HepG2 (cell line): Measurements from ENCODE around the gene CCDC116. TPM values are rescaled to one million over a fixed set of nuclear protein-coding genes. Genes with fewer than 3 reads are reported as not detected.
A peak's percentile ranks its signal among the peaks of the same experiment; 100 is the strongest.

Source experiments
- ATAC-seq: fragments of 200-7000 bp; cut with Tn5 transposase; 3 replicates; pipeline ENCODE4 v1.9.1; 2020; ENCODE audit warnings: mild to moderate bottlenecking, moderate library complexity
- BruUV-seq: library from RNA; stranded (reverse); fragments of 400-500 nt; replicated peaks from 2 replicates; lab custom pipeline; 2021; lab: Mats Ljungman, UMichigan
- CTCF ChIA-PET: fragments of 300-600 bp; formaldehyde crosslinking; extraction: SDS; loops from one replicate; lab custom pipeline; 2021; ENCODE audit warnings: low total read pairs, inconsistent platforms, low intra/inter-chr PET ratio; lab: Yijun Ruan, JAX
- POLR2A ChIA-PET: fragments of 350-600 bp; sonication (Branson Sonifier 250); formaldehyde crosslinking; loops from one replicate; lab custom pipeline; 2020; ENCODE audit warnings: antibody characterized with exemption, inconsistent platforms; lab: Yijun Ruan, JAX
- DNase-seq: peaks from one replicate; pipeline ENCODE4 v3.0.0-alpha.2; 2015; ENCODE audit warnings: low spot score
- FAIRE-seq: peaks from 3 replicates; lab custom pipeline; 2011; peaks lifted over from hg19 to GRCh38; lab: Jason Lieb, UNC
- H2AFZ ChIP-seq: one replicate; pipeline ENCODE4 v1.6.1; 2011; ENCODE audit warnings: low read length, inconsistent platforms
- H3K27ac ChIP-seq: fragments of 300-600 bp; 3 replicates; pipeline ENCODE4 v1.8.0; 2011; ENCODE audit warnings: mixed run types, mild to moderate bottlenecking, mixed read lengths, low read length, inconsistent platforms; ENCODE audit not compliant: insufficient read depth; ENCODE audit errors: extremely low read length
- H3K27me3 ChIP-seq, 2 experiments: fragments of 200-600 bp in 1 of 2; 2 replicates in 1 of 2; 3 replicates in 1 of 2; pipeline versions ENCODE4 v1.6.0 to v1.8.0; 2011; ENCODE audit warnings: low read length in 2 of 2, mild to moderate bottlenecking in 2 of 2, moderate library complexity in 2 of 2, inconsistent platforms in 1 of 2; ENCODE audit not compliant: insufficient read depth in 2 of 2, control insufficient read depth in 1 of 2
- H3K36me3 ChIP-seq, 2 experiments: fragments of 200-600 bp in 1 of 2; replicated peaks in 1 of 2; 2 replicates in 1 of 2; 3 replicates in 1 of 2; pipeline versions ENCODE4 v1.5.1 to v1.8.0; 2011; ENCODE audit warnings: low read length in 2 of 2, inconsistent platforms in 1 of 2; ENCODE audit not compliant: insufficient read depth in 2 of 2, control insufficient read depth in 1 of 2
- H3K4me1 ChIP-seq: 2 replicates; pipeline ENCODE4 v1.5.1; 2012; ENCODE audit warnings: low read length, inconsistent platforms; ENCODE audit not compliant: insufficient read depth
- H3K4me2 ChIP-seq: 2 replicates; pipeline ENCODE4 v1.6.0; 2011; ENCODE audit warnings: low read depth, low read length, inconsistent platforms
- H3K4me3 ChIP-seq, 3 experiments: fragments of 200-600 bp in 1 of 3; sonication (generic), shearing (Covaris generic) in 1 of 3; replicated peaks in 1 of 3; 2 replicates each; pipeline ENCODE4 v1.5.1; 2011 to 2016; ENCODE audit warnings: low read length in 3 of 3, inconsistent platforms in 2 of 3, low read depth in 2 of 3, mild to moderate bottlenecking in 2 of 3, control low read depth in 1 of 3, mixed read lengths in 1 of 3; ENCODE audit not compliant: insufficient read depth in 1 of 3
- H3K79me2 ChIP-seq: one replicate; pipeline ENCODE4 v1.6.1; 2011; ENCODE audit warnings: low read length, inconsistent platforms; ENCODE audit not compliant: insufficient read depth
- H3K9ac ChIP-seq: 2 replicates; pipeline ENCODE4 v1.6.0; 2011; ENCODE audit warnings: mild to moderate bottlenecking, low read depth, low read length, inconsistent platforms; ENCODE audit not compliant: insufficient read depth
- H3K9me3 ChIP-seq: 2 replicates; pipeline ENCODE4 v1.5.1; 2012; ENCODE audit warnings: mild to moderate bottlenecking, low read length
- H4K20me1 ChIP-seq: 2 replicates; pipeline ENCODE4 v1.6.0; 2011; ENCODE audit warnings: inconsistent platforms, mild to moderate bottlenecking, low read length, moderate library complexity; ENCODE audit not compliant: insufficient read depth
- CBFB ChIP-seq: sonication (generic); formaldehyde crosslinking; IDR thresholded peaks from 2 replicates; pipeline ENCODE4 v1.4.0; 2020; ENCODE audit warnings: missing genetic modification reagents
- GABPA ChIP-seq, 2 experiments: IDR thresholded peaks; 2 replicates each; pipeline ENCODE4 v1.6.1; 2011 to 2016; ENCODE audit warnings: low read depth in 2 of 2, low read length in 1 of 2, missing biosample characterization in 1 of 2, missing genetic modification characterization in 1 of 2
- HMG20B ChIP-seq: conservative IDR thresholded peaks from 2 replicates; pipeline ENCODE4 v1.6.1; 2016; ENCODE audit warnings: missing genetic modification reagents, missing compliant biosample characterization
- NFATC3 ChIP-seq: sonication (generic); formaldehyde crosslinking; IDR thresholded peaks from 2 replicates; pipeline ENCODE4 v1.5.1; 2020; ENCODE audit warnings: mild to moderate bottlenecking, missing genetic modification reagents
- RAD21 ChIP-seq: fragments of 450-650 bp; formaldehyde crosslinking; IDR thresholded peaks from 2 replicates; pipeline ENCODE4 v1.5.0; 2020; ENCODE audit warnings: mild to moderate bottlenecking
- RXRB ChIP-seq: IDR thresholded peaks from 2 replicates; pipeline ENCODE4 v1.6.1; 2016; ENCODE audit warnings: borderline replicate concordance, missing genetic modification reagents, missing compliant biosample characterization
- SMC3 ChIP-seq: IDR thresholded peaks from 2 replicates; pipeline ENCODE4 v1.6.1; 2011; ENCODE audit warnings: low read length, improper control_type of control experiment
- STAG1 ChIP-seq: sonication (generic); formaldehyde crosslinking; IDR thresholded peaks from 2 replicates; pipeline ENCODE4 v1.4.0; 2020; ENCODE audit warnings: missing genetic modification reagents
- XRCC5 ChIP-seq: fragments of 200-400 bp; formaldehyde crosslinking; optimal IDR thresholded peaks from 2 replicates; pipeline ENCODE3; 2017; ENCODE audit warnings: mild to moderate bottlenecking, low read length
- ZNF225 ChIP-seq: sonication (generic); formaldehyde crosslinking; IDR thresholded peaks from 2 replicates; pipeline ENCODE4 v1.4.0; 2020; ENCODE audit warnings: mild to moderate bottlenecking, missing genetic modification reagents
- ZNF30 ChIP-seq: sonication (generic); formaldehyde crosslinking; IDR thresholded peaks from 2 replicates; pipeline ENCODE4 v1.5.0; 2020; ENCODE audit warnings: mild to moderate bottlenecking, missing genetic modification reagents
- ZNF614 ChIP-seq: IDR thresholded peaks from 2 replicates; pipeline ENCODE4 v1.6.1; 2018; ENCODE audit warnings: missing biosample characterization, missing genetic modification reagents, inconsistent platforms, borderline replicate concordance
- ZNF674 ChIP-seq: sonication (generic); formaldehyde crosslinking; IDR thresholded peaks from 2 replicates; pipeline ENCODE4 v1.5.0; 2020; ENCODE audit warnings: low read depth, mild to moderate bottlenecking, missing genetic modification reagents
- ZNF724P ChIP-seq: sonication (generic); formaldehyde crosslinking; IDR thresholded peaks from 2 replicates; pipeline ENCODE4 v1.8.0; 2022; ENCODE audit warnings: missing genetic modification reagents, borderline replicate concordance
- WGBS: methylation state at CpG from one replicate; pipeline ENCODE4 v1.1.6; 2017; ENCODE audit warnings: low lambda C conversion rate; 5-methylcytosine and 5-hydroxymethylcytosine counted together
- in situ Hi-C: cut with HindIII; loops from 2 replicates; pipeline ENCODE4 v1.10.0; 2017; ENCODE audit warnings: low pct_unique_long_range_greater_than_20kb; ENCODE audit not compliant: extremely low pct_ligation_motif_present
- intact Hi-C: fragments of 100-400 bp; cut with micrococcal nuclease; formaldehyde crosslinking; loops from one replicate; pipeline ENCODE4 v1.10.0; 2022; ENCODE audit not compliant: unreplicated experiment
- polyA plus RNA-seq, 8 experiments: library from polyadenylated mRNA; depleted of rRNA in 3 of 8; stranded (reverse) in 7 of 8; unstranded in 1 of 8; fragments of >200 nt; fragmentation: Illumina TruSeq in 4 of 8; extraction: Trizol in 4 of 8; gene quantifications; 2 replicates each; pipeline versions ENCODE4 v1.2.1 to v1.2.3, GENCODE V29; 2011 to 2016; ENCODE audit warnings: low read depth in 4 of 8, missing spikeins in 1 of 8, mixed read lengths in 1 of 8; ENCODE audit not compliant: insufficient read depth in 1 of 8
- total RNA-seq, 5 experiments: library from RNA; depleted of rRNA; stranded (reverse); fragments of >200 nt; fragmentation: Illumina TruSeq; extraction: Trizol; gene quantifications; 2 replicates each; pipeline ENCODE4 v1.2.3, GENCODE V29; 2016; ENCODE audit warnings: low read depth in 1 of 5
- TF ChIP-seq, protein P1 (sequence below): sonication (generic); formaldehyde crosslinking; IDR thresholded peaks from 2 replicates; pipeline ENCODE4 v1.9.0; 2021; ENCODE audit warnings: missing genetic modification reagents, borderline replicate concordance

Gene CCDC116
- total and polyA plus RNA-seq, 2 of the 13 experiments (the other 11 are each of a cell fraction or from before 2014, with no cell fraction given): 0.15 to 0.33 TPM

DNA sequence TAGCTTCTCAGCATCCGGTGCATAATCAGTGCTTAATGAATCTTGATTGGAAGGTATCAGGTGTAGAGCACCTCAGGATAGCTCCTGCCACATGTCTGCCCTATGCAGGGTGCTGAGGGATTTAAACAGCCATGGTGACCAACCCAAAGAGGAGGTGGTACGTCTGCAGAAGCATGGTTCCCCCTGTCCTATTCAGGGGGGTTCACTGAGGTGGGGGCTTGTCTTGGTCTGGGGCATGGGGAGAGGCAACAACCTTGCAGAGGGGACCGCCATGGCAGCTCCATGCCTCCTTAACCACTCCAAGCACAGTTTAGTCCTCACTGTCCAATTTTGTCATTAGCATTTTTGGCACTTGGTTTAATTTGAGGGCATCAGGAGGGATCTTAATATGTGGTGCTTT is 40.1 kb upstream of the CCDC116 start:
- no peak overlapping the region for H3K4me2 ChIP-seq
- no peak overlapping the region for H3K4me3 ChIP-seq
- ChIA-PET CTCF (no interaction called here), POLR2A (no interaction called here)
- FAIRE-seq: no peak
- H4K20me1 ChIP-seq: peaks cover 63% of the 10 kb centered on the region
- in situ Hi-C loops: no loop called here
- no peak for TF ChIP-seq ZNF724P
- no peak for TF ChIP-seq ZNF30 (CRISPR knock-in tag)
- TF ChIP-seq NFATC3 (CRISPR knock-in tag): no peak
- no peak for TF ChIP-seq CBFB (CRISPR knock-in tag)
- no peak for TF ChIP-seq RXRB
- TF ChIP-seq HMG20B (CRISPR knock-in tag): no peak
- no peak for TF ChIP-seq ZNF674 (CRISPR knock-in tag)
- TF ChIP-seq ZNF225 (CRISPR knock-in tag): no peak
- H3K36me3 ChIP-seq: peaks cover 20 to 80% of the 10 kb centered on the region in 2 experiments
- peaks cover 91% of the 10 kb centered on the region for H3K79me2 ChIP-seq
- BruUV-seq: no TSS peak
- H3K27ac ChIP-seq: no peak overlapping the region
- H3K9ac ChIP-seq: no peak overlapping the region
- ATAC-seq: no peak
- DNase-seq: no peak
- 100% methylated on average over 2 of the region's 3 CpGs for WGBS
- no peaks in the 10 kb centered on the region for H3K27me3 ChIP-seq
- intact Hi-C loops: loop anchor here (5.0 kb wide), 1 partner anchor 50 kb away; the partner anchor contains the start of gene SDF2L1
- no peaks in the 10 kb centered on the region for H3K9me3 ChIP-seq
- H3K4me1 ChIP-seq: no peaks in the 10 kb centered on the region
- no peak overlapping the region for H2AFZ ChIP-seq

DNA sequence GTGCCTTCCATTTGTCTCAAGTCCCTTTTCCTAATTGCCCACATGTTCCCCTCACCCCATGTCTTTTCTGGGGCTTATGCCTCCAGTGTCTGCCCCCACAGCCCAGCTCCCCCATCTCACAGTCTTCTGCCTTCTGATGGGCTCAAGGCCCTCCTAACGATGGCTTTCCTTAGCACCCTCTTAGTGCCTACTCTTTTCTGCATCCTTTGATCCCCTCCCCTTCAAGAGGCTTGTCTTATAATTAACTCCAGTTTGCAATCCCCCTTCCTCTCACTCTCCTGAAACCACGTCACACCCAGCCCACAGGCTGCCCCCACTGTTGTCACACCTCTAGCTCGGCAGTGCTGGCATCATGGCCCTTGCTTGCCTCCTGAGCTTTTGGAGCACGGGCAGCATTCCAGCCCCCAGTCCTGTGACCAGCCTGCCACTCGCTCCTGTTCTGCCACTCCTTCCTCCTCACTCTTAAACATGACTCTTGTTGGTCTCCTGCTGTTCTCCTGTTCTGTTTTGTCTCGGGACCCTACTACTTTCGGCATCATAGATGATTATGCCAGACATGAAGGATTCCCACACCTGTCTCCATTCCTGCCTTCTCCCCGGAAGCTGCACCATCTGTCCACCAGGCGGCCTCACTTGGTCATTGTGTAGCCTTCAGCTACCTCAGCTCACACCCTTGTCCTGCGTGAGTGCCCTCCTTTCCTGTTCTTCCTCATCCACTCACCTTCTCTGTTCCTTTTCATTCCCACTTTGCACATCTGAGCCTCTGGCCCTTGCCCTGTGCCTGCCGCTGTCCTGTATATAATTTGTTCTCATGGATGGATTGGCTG is 38.9 kb upstream of the CCDC116 start:
- no peaks in the 10 kb centered on the region for H3K27me3 ChIP-seq
- no TSS peak for BruUV-seq
- intact Hi-C loops (loop anchor here (5.0 kb wide), 1 partner anchor 49 kb away; the partner anchor contains the start of gene SDF2L1), in situ Hi-C loops (no loop called here)
- H4K20me1 ChIP-seq: peaks cover 55% of the 10 kb centered on the region
- FAIRE-seq (peak; percentile 30), ATAC-seq (peak; percentile 91), DNase-seq (peak; percentile 35)
- no peaks in the 10 kb centered on the region for H3K4me1 ChIP-seq
- H2AFZ ChIP-seq: no peak overlapping the region
- no peaks in the 10 kb centered on the region for H3K9me3 ChIP-seq
- 87% methylated on average over 11 of the region's 11 CpGs for WGBS
- H3K27ac ChIP-seq: no peak overlapping the region
- H3K4me3 ChIP-seq: no peak overlapping the region
- ChIA-PET POLR2A (no interaction called here), CTCF (interaction anchor here (0.6 to 1.6 kb wide), 2 partner anchors 48 to 53 kb away, joined by 3 to 7 read pairs; partner anchors contain the start of gene SDF2L1)
- no peak overlapping the region for H3K9ac ChIP-seq
- H3K79me2 ChIP-seq: peaks cover 89% of the 10 kb centered on the region
- no peak overlapping the region for H3K4me2 ChIP-seq
- H3K36me3 ChIP-seq: peaks cover 20 to 73% of the 10 kb centered on the region in 2 experiments; a peak in 4 of 5 replicates
- TF ChIP-seq GABPA (IDR thresholded peaks at IDR 0.05; ENCODE audit: low read depth, low read length) (no peak), GABPA (CRISPR knock-in tag; IDR thresholded peaks at IDR 0.05; ENCODE audit: low read depth) (no peak), ZNF614 (no peak), SMC3 (peak; percentile 57; the same call in 1 of the 2 replicates), XRCC5 (peak; percentile 42), STAG1 (peak; percentile 44), RAD21 (CRISPR knock-in tag) (0 out of 2 replicates have a peak, but pooled peaks have one; percentile 18)
- TF ChIP-seq, protein P1, sequence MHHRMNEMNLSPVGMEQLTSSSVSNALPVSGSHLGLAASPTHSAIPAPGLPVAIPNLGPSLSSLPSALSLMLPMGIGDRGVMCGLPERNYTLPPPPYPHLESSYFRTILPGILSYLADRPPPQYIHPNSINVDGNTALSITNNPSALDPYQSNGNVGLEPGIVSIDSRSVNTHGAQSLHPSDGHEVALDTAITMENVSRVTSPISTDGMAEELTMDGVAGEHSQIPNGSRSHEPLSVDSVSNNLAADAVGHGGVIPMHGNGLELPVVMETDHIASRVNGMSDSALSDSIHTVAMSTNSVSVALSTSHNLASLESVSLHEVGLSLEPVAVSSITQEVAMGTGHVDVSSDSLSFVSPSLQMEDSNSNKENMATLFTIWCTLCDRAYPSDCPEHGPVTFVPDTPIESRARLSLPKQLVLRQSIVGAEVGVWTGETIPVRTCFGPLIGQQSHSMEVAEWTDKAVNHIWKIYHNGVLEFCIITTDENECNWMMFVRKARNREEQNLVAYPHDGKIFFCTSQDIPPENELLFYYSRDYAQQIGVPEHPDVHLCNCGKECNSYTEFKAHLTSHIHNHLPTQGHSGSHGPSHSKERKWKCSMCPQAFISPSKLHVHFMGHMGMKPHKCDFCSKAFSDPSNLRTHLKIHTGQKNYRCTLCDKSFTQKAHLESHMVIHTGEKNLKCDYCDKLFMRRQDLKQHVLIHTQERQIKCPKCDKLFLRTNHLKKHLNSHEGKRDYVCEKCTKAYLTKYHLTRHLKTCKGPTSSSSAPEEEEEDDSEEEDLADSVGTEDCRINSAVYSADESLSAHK (CRISPR knock-in tag): no peak
